Measurements from ENCODE around the gene BLID. TPM values are rescaled to one million over a fixed set of nuclear protein-coding genes. Genes with fewer than 3 reads are reported as not detected.

BLID gene
- polyA plus RNA-seq, 1 donor from 2014 or later = not detected

GRCh38 chr11:122154227-122154626, 38.2 kb upstream of the BLID start:
- Histone ChIP-seq H3K27me3 (ENCODE audit: insufficient read depth, low read depth, low read length) (no peaks in the 10 kb centered on the region), H3K9me2 (ENCODE audit: insufficient read depth, low read length) (no peaks in the 10 kb centered on the region), H3K4me3 (ENCODE audit: low read length) (no peak overlapping the region), H3K9me3 (ENCODE audit: low read length) (no peaks in the 10 kb centered on the region), H3K27ac (ENCODE audit: low read length) (no peak overlapping the region), H3K9ac (ENCODE audit: low read length) (no peak overlapping the region), H4K20me1 (ENCODE audit: insufficient read depth) (no peaks in the 10 kb centered on the region), H3F3A (ENCODE audit: insufficient read depth, low read length, poor library complexity, severe bottlenecking) (no peaks in the 10 kb centered on the region), H3K36me3 (ENCODE audit: insufficient read depth, low read length) (no peaks in the 10 kb centered on the region), H3K79me2 (replicated peaks; ENCODE audit: insufficient read depth, low read length) (no peaks in the 10 kb centered on the region), H3K4me2 (ENCODE audit: low read length) (no peak overlapping the region), H2AFZ (ENCODE audit: low read depth, low read length) (no peak overlapping the region)
- TF ChIP-seq EP300 (conservative IDR thresholded peaks at IDR 0.05; ENCODE audit: poor library complexity, severe bottlenecking) (no peak), REST (IDR thresholded peaks at IDR 0.05; ENCODE audit: borderline replicate concordance) (no peak), EZH2 (IDR thresholded peaks at IDR 0.05; ENCODE audit: borderline replicate concordance, insufficient read depth, low read length, poor library complexity, severe bottlenecking) (no peak), RAD21 (conservative IDR thresholded peaks at IDR 0.05) (no peak), SMC3 (conservative IDR thresholded peaks at IDR 0.05; ENCODE audit: poor library complexity) (no peak)

GRCh38 chr11:122153746-122154145, 37.7 kb upstream of the BLID start:
- Histone ChIP-seq H3K9ac (ENCODE audit: low read length) (no peak overlapping the region), H3K4me2 (ENCODE audit: low read length) (no peak overlapping the region), H3K4me3 (ENCODE audit: low read length) (no peak overlapping the region), H3K27me3 (ENCODE audit: insufficient read depth, low read depth, low read length) (no peaks in the 10 kb centered on the region), H3F3A (ENCODE audit: insufficient read depth, low read length, poor library complexity, severe bottlenecking) (no peaks in the 10 kb centered on the region), H3K9me2 (ENCODE audit: insufficient read depth, low read length) (no peaks in the 10 kb centered on the region), H2AFZ (ENCODE audit: low read depth, low read length) (no peak overlapping the region), H3K9me3 (ENCODE audit: low read length) (no peaks in the 10 kb centered on the region), H3K79me2 (replicated peaks; ENCODE audit: insufficient read depth, low read length) (no peaks in the 10 kb centered on the region), H3K27ac (ENCODE audit: low read length) (no peak overlapping the region), H3K36me3 (ENCODE audit: insufficient read depth, low read length) (no peaks in the 10 kb centered on the region), H4K20me1 (ENCODE audit: insufficient read depth) (no peaks in the 10 kb centered on the region)
- TF ChIP-seq SMC3 (conservative IDR thresholded peaks at IDR 0.05; ENCODE audit: poor library complexity) (no peak), MXI1 (conservative IDR thresholded peaks at IDR 0.05; ENCODE audit: poor library complexity, severe bottlenecking) (no peak), REST (IDR thresholded peaks at IDR 0.05; ENCODE audit: borderline replicate concordance) (no peak), TAF1 (IDR thresholded peaks at IDR 0.05; ENCODE audit: low read depth) (no peak), POLR2AphosphoS5 (IDR thresholded peaks at IDR 0.05) (no peak), EZH2 (IDR thresholded peaks at IDR 0.05; ENCODE audit: borderline replicate concordance, insufficient read depth, low read length, poor library complexity, severe bottlenecking) (no peak), CTCF (IDR thresholded peaks at IDR 0.05; ENCODE audit: poor library complexity, severe bottlenecking) (no peak), RAD21 (conservative IDR thresholded peaks at IDR 0.05) (no peak), EP300 (conservative IDR thresholded peaks at IDR 0.05; ENCODE audit: poor library complexity, severe bottlenecking) (no peak)

Data from neural cell (in vitro differentiated cells).